ENCODE data around the gene APOD.

APOD gene

GRCh38 chr3:195559723-195560409, 23.9 kb downstream of the APOD start:
- DNase-seq (ENCODE audit: insufficient read length, low spot score) (no peak), FAIRE-seq (no peak)

- no peak for FAIRE-seq
- peak; percentile 39 for DNase-seq (ENCODE audit: insufficient read length, low spot score)
Observed at GRCh38 chr3:195558602-195559001, 25.1 kb downstream of the APOD start.

GRCh38 chr3:195557322-195557721, 26.4 kb downstream of the APOD start:
- DNase-seq (ENCODE audit: insufficient read length, low spot score), result no peak
- no peak for FAIRE-seq

GRCh38 chr3:195556390-195556789, 27.4 kb downstream of the APOD start:
- FAIRE-seq, result no peak
- no peak for DNase-seq (ENCODE audit: insufficient read length, low spot score)

GRCh38 chr3:195555110-195555509, 28.6 kb downstream of the APOD start:
- FAIRE-seq, result no peak

GRCh38 chr3:195554458-195554857, 29.3 kb downstream of the APOD start:
- DNase-seq (ENCODE audit: insufficient read length, low spot score), result no peak
- FAIRE-seq, result no peak

More at GRCh38 chr3:195555110-195555509, 28.6 kb downstream of the APOD start:
- DNase-seq (ENCODE audit: insufficient read length, low spot score), result no peak

GRCh38 chr3:195553268-195553667, 30.5 kb downstream of the APOD start:
- FAIRE-seq, result no peak
- no peak for DNase-seq (ENCODE audit: insufficient read length, low spot score)

GRCh38 chr3:195551381-195551978, 32.3 kb downstream of the APOD start:
- FAIRE-seq (no peak), DNase-seq (ENCODE audit: insufficient read length, low spot score) (no peak)

GRCh38 chr3:195550723-195551122, 33.0 kb downstream of the APOD start:
- DNase-seq (ENCODE audit: insufficient read length, low spot score) (no peak), FAIRE-seq (no peak)

GRCh38 chr3:195549931-195550519, 33.7 kb downstream of the APOD start:
- no peak for FAIRE-seq
- DNase-seq (ENCODE audit: insufficient read length, low spot score), result no peak

GRCh38 chr3:195548987-195549386, 34.8 kb downstream of the APOD start:
- FAIRE-seq (no peak), DNase-seq (ENCODE audit: insufficient read length, low spot score) (no peak)

GRCh38 chr3:195548501-195548900, 35.2 kb downstream of the APOD start:
- FAIRE-seq (no peak), DNase-seq (ENCODE audit: insufficient read length, low spot score) (no peak)

- DNase-seq (ENCODE audit: insufficient read length, low spot score) (no peak), FAIRE-seq (no peak)
Observed at GRCh38 chr3:195548006-195548405, 35.7 kb downstream of the APOD start.

- FAIRE-seq (no peak), DNase-seq (ENCODE audit: insufficient read length, low spot score) (no peak)
Observed at GRCh38 chr3:195546130-195546560, 37.6 kb downstream of the APOD start.

GRCh38 chr3:195544634-195545033, 39.1 kb downstream of the APOD start:
- DNase-seq (ENCODE audit: insufficient read length, low spot score) (no peak), FAIRE-seq (no peak)

- DNase-seq (ENCODE audit: insufficient read length, low spot score) (no peak), FAIRE-seq (no peak)
Observed at GRCh38 chr3:195544230-195544536, 39.6 kb downstream of the APOD start.

- no peak for DNase-seq (ENCODE audit: insufficient read length, low spot score)
- no peak for FAIRE-seq
Observed at GRCh38 chr3:195543500-195544229, 40.1 kb downstream of the APOD start.

- peak; percentile 72 for FAIRE-seq
- DNase-seq (ENCODE audit: insufficient read length, low spot score), result peak; percentile 91
Observed at GRCh38 chr3:195542698-195543499, 40.8 kb downstream of the APOD start, which contains the start of gene PPP1R2. PPP1R2 (minus strand) TSS chr3:195543325; CDS start chr3:195543025, 300 bp downstream.

GRCh38 chr3:195542316-195542697, 41.4 kb downstream of the APOD start:
- DNase-seq (ENCODE audit: insufficient read length, low spot score) (no peak), FAIRE-seq (no peak)

GRCh38 chr3:195540511-195540910, 43.2 kb downstream of the APOD start:
- DNase-seq (ENCODE audit: insufficient read length, low spot score) (no peak), FAIRE-seq (no peak)

- DNase-seq (ENCODE audit: insufficient read length, low spot score) (no peak), FAIRE-seq (no peak)
Observed at GRCh38 chr3:195540027-195540426, 43.7 kb downstream of the APOD start.
